Measurements from ENCODE around the gene CLASP1.

GRCh38 chr2:121587131-121587530, 62.1 kb downstream of the CLASP1 start:
- TF ChIP-seq, protein P1, sequence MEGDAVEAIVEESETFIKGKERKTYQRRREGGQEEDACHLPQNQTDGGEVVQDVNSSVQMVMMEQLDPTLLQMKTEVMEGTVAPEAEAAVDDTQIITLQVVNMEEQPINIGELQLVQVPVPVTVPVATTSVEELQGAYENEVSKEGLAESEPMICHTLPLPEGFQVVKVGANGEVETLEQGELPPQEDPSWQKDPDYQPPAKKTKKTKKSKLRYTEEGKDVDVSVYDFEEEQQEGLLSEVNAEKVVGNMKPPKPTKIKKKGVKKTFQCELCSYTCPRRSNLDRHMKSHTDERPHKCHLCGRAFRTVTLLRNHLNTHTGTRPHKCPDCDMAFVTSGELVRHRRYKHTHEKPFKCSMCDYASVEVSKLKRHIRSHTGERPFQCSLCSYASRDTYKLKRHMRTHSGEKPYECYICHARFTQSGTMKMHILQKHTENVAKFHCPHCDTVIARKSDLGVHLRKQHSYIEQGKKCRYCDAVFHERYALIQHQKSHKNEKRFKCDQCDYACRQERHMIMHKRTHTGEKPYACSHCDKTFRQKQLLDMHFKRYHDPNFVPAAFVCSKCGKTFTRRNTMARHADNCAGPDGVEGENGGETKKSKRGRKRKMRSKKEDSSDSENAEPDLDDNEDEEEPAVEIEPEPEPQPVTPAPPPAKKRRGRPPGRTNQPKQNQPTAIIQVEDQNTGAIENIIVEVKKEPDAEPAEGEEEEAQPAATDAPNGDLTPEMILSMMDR (IDR thresholded peaks at IDR 0.05): no peak
- TF ChIP-seq EZH2 (IDR thresholded peaks at IDR 0.05) (no peak), EZH2phosphoT487 (IDR thresholded peaks at IDR 0.05) (no peak)
